ENCODE measurements around the gene HELZ2. TPM values are rescaled to one million over a fixed set of nuclear protein-coding genes. Genes with fewer than 3 reads are reported as not detected.

Gene HELZ2
- total and polyA plus RNA-seq, 8 donors: 14.0 to 53.3 (median 22.2) TPM

DNA sequence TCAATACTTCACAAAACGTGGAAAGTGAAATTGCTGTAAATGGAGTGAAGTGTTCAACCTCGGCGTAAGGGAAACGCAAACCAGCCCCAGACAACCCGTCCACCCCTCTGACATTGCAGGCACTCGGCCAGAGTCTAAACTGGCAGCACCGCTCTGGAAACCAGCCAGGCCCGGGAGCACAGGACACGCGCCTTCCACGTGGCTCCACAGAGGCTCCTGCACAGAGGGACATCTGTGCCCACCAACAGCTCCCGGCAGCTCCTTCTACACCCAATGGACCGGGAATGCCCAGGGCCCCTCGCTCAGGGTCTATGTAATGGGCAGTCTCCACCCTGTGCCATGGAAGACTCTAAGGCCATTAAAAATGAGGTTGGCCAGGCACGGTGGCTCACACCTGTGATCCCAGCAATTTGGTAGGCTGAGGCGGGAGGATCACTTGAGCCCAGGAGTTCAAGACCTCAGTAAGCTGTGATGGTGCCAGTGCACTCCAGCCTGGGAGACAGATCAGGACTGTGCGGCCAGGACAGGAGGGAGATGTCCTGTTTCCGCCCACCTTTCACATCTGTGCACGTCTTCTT is 3.4 kb upstream of the HELZ2 start:
- intact Hi-C loops (cut with DNase I): no loop called here
- TF ChIP-seq, protein P1, sequence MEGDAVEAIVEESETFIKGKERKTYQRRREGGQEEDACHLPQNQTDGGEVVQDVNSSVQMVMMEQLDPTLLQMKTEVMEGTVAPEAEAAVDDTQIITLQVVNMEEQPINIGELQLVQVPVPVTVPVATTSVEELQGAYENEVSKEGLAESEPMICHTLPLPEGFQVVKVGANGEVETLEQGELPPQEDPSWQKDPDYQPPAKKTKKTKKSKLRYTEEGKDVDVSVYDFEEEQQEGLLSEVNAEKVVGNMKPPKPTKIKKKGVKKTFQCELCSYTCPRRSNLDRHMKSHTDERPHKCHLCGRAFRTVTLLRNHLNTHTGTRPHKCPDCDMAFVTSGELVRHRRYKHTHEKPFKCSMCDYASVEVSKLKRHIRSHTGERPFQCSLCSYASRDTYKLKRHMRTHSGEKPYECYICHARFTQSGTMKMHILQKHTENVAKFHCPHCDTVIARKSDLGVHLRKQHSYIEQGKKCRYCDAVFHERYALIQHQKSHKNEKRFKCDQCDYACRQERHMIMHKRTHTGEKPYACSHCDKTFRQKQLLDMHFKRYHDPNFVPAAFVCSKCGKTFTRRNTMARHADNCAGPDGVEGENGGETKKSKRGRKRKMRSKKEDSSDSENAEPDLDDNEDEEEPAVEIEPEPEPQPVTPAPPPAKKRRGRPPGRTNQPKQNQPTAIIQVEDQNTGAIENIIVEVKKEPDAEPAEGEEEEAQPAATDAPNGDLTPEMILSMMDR (IDR thresholded peaks at IDR 0.05): no peak
- Histone ChIP-seq H3K4me3 (no peak overlapping the region), H3K27ac (no peak overlapping the region), H3K27me3 (peaks cover 0 to 58% of the 10 kb centered on the region in 2 donors), H3K36me3 (peaks cover 0 to 6% of the 10 kb centered on the region in 2 donors), H3K4me1 (peaks cover 0 to 23% of the 10 kb centered on the region in 2 donors), H3K9me3 (no peaks in the 10 kb centered on the region)
- DNase-seq (no peak), ATAC-seq (no peak)

GRCh38 chr20:63576311-63576710 is 2.3 kb upstream of the HELZ2 start:
- Histone ChIP-seq H3K4me1 (peaks cover 0 to 30% of the 10 kb centered on the region in 2 donors), H3K27ac (no peak overlapping the region), H3K27me3 (peaks cover 0 to 57% of the 10 kb centered on the region in 2 donors), H3K9me3 (no peaks in the 10 kb centered on the region), H3K4me3 (no peak overlapping the region), H3K36me3 (peaks cover 0 to 15% of the 10 kb centered on the region in 2 donors)
- TF ChIP-seq, protein P1 (IDR thresholded peaks at IDR 0.05): no peak
- DNase-seq (no peak), ATAC-seq (no peak)
- intact Hi-C loops (cut with DNase I): no loop called here

GRCh38 chr20:63574829-63575743 is 1.0 kb upstream of the HELZ2 start:
- TF ChIP-seq, protein P1 (IDR thresholded peaks at IDR 0.05): no peak
- H3K27ac ChIP-seq: peak overlapping the region in 1 of 2 donors; percentile 86
- intact Hi-C loops (cut with DNase I): no loop called here
- H3K4me1 ChIP-seq: peaks cover 0 to 33% of the 10 kb centered on the region in 2 donors
- H3K36me3 ChIP-seq: peaks cover 0 to 24% of the 10 kb centered on the region in 2 donors
- H3K27me3 ChIP-seq: peaks cover 0 to 55% of the 10 kb centered on the region in 2 donors
- no peaks in the 10 kb centered on the region for H3K9me3 ChIP-seq
- ATAC-seq (no peak), DNase-seq (no peak)
- peak overlapping the region in 1 of 2 donors; percentile 82 for H3K4me3 ChIP-seq

DNA sequence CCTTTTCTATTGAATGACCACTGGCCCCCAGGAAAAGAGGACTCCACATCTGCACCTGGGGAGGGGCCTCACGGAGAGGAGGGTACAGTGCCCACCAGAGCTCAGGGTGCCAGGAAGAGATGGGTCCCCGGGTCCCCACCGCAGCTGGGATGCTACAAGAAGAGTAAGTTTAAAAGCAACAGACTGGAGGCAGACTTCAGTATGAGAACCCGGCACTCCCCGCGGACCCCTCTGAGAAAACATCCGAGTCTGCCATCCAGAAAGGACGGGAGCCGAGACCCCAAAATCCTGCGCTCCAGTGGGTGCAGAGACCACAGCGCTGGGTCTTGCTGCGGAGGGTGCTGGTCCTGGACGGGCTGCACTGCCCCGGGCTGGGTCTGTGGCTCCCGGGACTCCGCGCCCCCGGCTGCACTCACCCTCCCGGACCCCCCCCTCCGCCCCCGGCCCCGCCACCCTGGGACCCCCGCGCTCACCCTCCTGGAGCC is 350 bp downstream of the HELZ2 start:
- peaks cover 0 to 35% of the 10 kb centered on the region in 2 donors for H3K36me3 ChIP-seq
- H3K27ac ChIP-seq: peak overlapping the region; percentile 77 to 86
- TF ChIP-seq, protein P1 (IDR thresholded peaks at IDR 0.05): no peak
- intact Hi-C loops (cut with DNase I): no loop called here
- peak overlapping the region; percentile 82 to 87 for H3K4me3 ChIP-seq
- ATAC-seq (peak; percentile 38), DNase-seq (no peak)
- H3K9me3 ChIP-seq: no peaks in the 10 kb centered on the region
- peaks cover 0 to 51% of the 10 kb centered on the region in 2 donors for H3K27me3 ChIP-seq
- peaks cover 0 to 47% of the 10 kb centered on the region in 2 donors for H3K4me1 ChIP-seq

All from left lung (tissue), 10 donors.